GM10266 (cell line): ENCODE measurements around the gene OR5H6.
"Not testable (repeated sequence)": the region's sequence is repeated elsewhere in the genome, so short reads cannot be mapped to it uniquely, and the experiment has no call there.

Experiments used
- DNase-seq: peaks from one replicate; pipeline ENCODE4 v3.0.0; 2012; ENCODE audit errors: extremely low spot score
- CTCF ChIP-seq: IDR thresholded peaks from 2 replicates; pipeline ENCODE4 v1.5.1; 2012; ENCODE audit warnings: mild to moderate bottlenecking, low read depth; ENCODE audit not compliant: control insufficient read depth, insufficient read depth; ENCODE audit errors: missing control alignments

OR5H6 gene

GRCh38 chr3:98243843-98244242 is 20.2 kb upstream of the OR5H6 start:
- no peak for DNase-seq
- TF ChIP-seq CTCF: no peak

GRCh38 chr3:98246142-98246541 is 17.9 kb upstream of the OR5H6 start:
- DNase-seq: no peak
- TF ChIP-seq CTCF: no peak

- DNase-seq: not testable (repeated sequence)
Measured at GRCh38 chr3:98256026-98256425, 8.0 kb upstream of the OR5H6 start.

GRCh38 chr3:98259707-98260106 is 4.3 kb upstream of the OR5H6 start:
- TF ChIP-seq CTCF: peak; percentile 13
- DNase-seq: no peak

- TF ChIP-seq CTCF: no peak
- DNase-seq: no peak
Measured at GRCh38 chr3:98262046-98262445, 2.0 kb upstream of the OR5H6 start.

- no peak for TF ChIP-seq CTCF
- DNase-seq: no peak
Measured at GRCh38 chr3:98269846-98270245, 5.8 kb downstream of the OR5H6 start.

GRCh38 chr3:98272126-98272525 is 8.1 kb downstream of the OR5H6 start:
- no peak for DNase-seq
- no peak for TF ChIP-seq CTCF

GRCh38 chr3:98274914-98275313 is 10.9 kb downstream of the OR5H6 start:
- TF ChIP-seq CTCF: no peak
- no peak for DNase-seq
